GM12864 (cell line): ENCODE data around the gene DHX15.

ENCODE experiments used
- DNase-seq: peaks from one replicate; pipeline ENCODE4 v3.0.0-alpha.2; 2011; ENCODE audit warnings: low read depth
- H3K4me3 ChIP-seq: 2 replicates; pipeline ENCODE4 v1.5.1; 2011; ENCODE audit warnings: mild to moderate bottlenecking, low read depth, low read length, control low read depth
- TF ChIP-seq, protein P1 (sequence below): IDR thresholded peaks from 2 replicates; pipeline ENCODE4 v1.5.1; 2011; ENCODE audit warnings: low read depth, mild to moderate bottlenecking, moderate library complexity, low read length, control low read depth, inconsistent platforms; ENCODE audit errors: missing control alignments

Gene DHX15

DNA sequence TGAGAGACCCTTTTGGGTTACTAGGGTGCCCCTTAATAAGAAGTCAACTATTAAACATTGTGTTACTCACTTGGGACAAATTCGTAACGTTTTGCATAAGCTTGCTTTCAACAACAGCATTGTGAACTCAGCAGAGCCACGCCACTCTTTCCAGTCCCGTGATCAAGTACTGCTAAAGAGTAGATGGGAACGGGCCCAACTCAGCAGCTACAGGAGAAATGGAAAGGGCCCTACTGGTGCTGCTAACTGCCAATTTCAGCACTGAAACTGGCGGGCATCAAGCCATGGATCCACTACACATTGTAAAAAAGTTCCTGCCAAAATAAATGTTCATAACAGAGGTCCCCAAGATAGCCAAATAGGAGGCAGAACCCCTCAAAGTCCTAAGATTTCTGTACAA is 19.0 kb upstream of the DHX15 start:
- DNase-seq: no peak
- H3K4me3 ChIP-seq: no peak overlapping the region
- TF ChIP-seq, protein P1, sequence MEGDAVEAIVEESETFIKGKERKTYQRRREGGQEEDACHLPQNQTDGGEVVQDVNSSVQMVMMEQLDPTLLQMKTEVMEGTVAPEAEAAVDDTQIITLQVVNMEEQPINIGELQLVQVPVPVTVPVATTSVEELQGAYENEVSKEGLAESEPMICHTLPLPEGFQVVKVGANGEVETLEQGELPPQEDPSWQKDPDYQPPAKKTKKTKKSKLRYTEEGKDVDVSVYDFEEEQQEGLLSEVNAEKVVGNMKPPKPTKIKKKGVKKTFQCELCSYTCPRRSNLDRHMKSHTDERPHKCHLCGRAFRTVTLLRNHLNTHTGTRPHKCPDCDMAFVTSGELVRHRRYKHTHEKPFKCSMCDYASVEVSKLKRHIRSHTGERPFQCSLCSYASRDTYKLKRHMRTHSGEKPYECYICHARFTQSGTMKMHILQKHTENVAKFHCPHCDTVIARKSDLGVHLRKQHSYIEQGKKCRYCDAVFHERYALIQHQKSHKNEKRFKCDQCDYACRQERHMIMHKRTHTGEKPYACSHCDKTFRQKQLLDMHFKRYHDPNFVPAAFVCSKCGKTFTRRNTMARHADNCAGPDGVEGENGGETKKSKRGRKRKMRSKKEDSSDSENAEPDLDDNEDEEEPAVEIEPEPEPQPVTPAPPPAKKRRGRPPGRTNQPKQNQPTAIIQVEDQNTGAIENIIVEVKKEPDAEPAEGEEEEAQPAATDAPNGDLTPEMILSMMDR: no peak

- TF ChIP-seq, protein P1: no peak
- H3K4me3 ChIP-seq: no peak overlapping the region
- DNase-seq: no peak
These were observed 16.8 kb upstream of the DHX15 start for GRCh38 chr4:24601121-24601520.

DNA sequence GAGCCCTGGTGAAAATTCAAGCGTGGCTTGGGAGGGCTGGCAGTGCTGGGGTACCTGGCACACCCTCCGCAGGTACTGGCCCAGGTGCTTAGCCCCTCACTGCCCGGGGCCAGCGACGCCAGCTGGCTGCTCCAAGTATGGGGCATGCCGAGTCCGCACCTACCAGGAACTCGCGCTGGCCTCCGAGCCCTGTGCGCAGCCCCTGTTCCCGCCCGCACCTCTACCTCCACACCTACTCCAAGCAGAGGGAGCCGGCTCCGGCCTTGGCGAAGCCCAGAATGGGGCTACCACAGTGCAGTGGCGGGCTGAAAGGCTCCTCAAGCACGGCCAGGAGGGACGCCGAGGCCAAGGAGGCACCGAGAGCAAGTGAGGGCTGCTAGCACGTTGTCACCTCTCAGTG is 14.9 kb upstream of the DHX15 start:
- TF ChIP-seq, protein P1: no peak
- DNase-seq: no peak
- H3K4me3 ChIP-seq: no peak overlapping the region

- no peak overlapping the region for H3K4me3 ChIP-seq
- no peak for DNase-seq
- TF ChIP-seq, protein P1: no peak
These were observed 13.7 kb upstream of the DHX15 start for GRCh38 chr4:24598025-24598424.

GRCh38 chr4:24595659-24596058 is 11.3 kb upstream of the DHX15 start:
- no peak overlapping the region for H3K4me3 ChIP-seq
- DNase-seq: no peak
- TF ChIP-seq, protein P1: no peak

GRCh38 chr4:24594887-24595286 is 10.5 kb upstream of the DHX15 start:
- no peak for DNase-seq
- no peak overlapping the region for H3K4me3 ChIP-seq
- TF ChIP-seq, protein P1: no peak

GRCh38 chr4:24589448-24589847 is 5.1 kb upstream of the DHX15 start:
- TF ChIP-seq, protein P1: no peak
- no peak for DNase-seq
- H3K4me3 ChIP-seq: no peak overlapping the region
